Neural cell (in vitro differentiated cells): ENCODE results near the gene SLC6A1.

Experiments
- CTCF ChIP-seq: fragments of 450-650 bp; IDR thresholded peaks from 2 replicates; pipeline ENCODE4 v1.5.1; 2014; ENCODE audit warnings: antibody characterized with exemption, mild to moderate bottlenecking, moderate library complexity; ENCODE audit not compliant: poor library complexity, severe bottlenecking
- EP300 ChIP-seq: fragments of 450-650 bp; conservative IDR thresholded peaks from 2 replicates; pipeline ENCODE4 v1.6.1; 2014; ENCODE audit warnings: antibody characterized with exemption, mild to moderate bottlenecking, moderate library complexity; ENCODE audit not compliant: poor library complexity, severe bottlenecking
- EZH2 ChIP-seq: fragments of 200-600, 300-800 bp; shearing (Covaris generic), sonication (generic); IDR thresholded peaks from 2 replicates; pipeline ENCODE4 v1.6.1; 2014; ENCODE audit warnings: antibody characterized with exemption, low read length, borderline replicate concordance, mild to moderate bottlenecking; ENCODE audit not compliant: insufficient read depth, poor library complexity, severe bottlenecking
- MXI1 ChIP-seq: fragments of 450-650 bp; conservative IDR thresholded peaks from 2 replicates; pipeline ENCODE4 v1.6.1; 2014; ENCODE audit warnings: antibody characterized with exemption, mild to moderate bottlenecking; ENCODE audit not compliant: poor library complexity, severe bottlenecking
- POLR2AphosphoS5 ChIP-seq: IDR thresholded peaks from 2 replicates; pipeline ENCODE4 v1.6.1; 2012
- RAD21 ChIP-seq: fragments of 450-650 bp; conservative IDR thresholded peaks from 2 replicates; pipeline ENCODE4 v1.6.1; 2014; ENCODE audit warnings: antibody characterized with exemption, mild to moderate bottlenecking, moderate library complexity
- REST ChIP-seq: IDR thresholded peaks from 2 replicates; pipeline ENCODE4 v1.6.1; 2012; ENCODE audit warnings: borderline replicate concordance
- SMC3 ChIP-seq: fragments of 450-650 bp; conservative IDR thresholded peaks from 2 replicates; pipeline ENCODE4 v1.6.1; 2014; ENCODE audit warnings: antibody characterized with exemption, mild to moderate bottlenecking, moderate library complexity; ENCODE audit not compliant: poor library complexity
- TAF1 ChIP-seq: IDR thresholded peaks from 2 replicates; pipeline ENCODE4 v1.6.1; 2012; ENCODE audit warnings: low read depth

- TF ChIP-seq EP300 (no peak), CTCF (no peak), RAD21 (no peak), POLR2AphosphoS5 (no peak), SMC3 (no peak), EZH2 (no peak), MXI1 (no peak), REST (no peak), TAF1 (no peak)
Measured at GRCh38 chr3:10955711-10956453, 36.7 kb upstream of the SLC6A1 start.
